Panc1 (cell line): ENCODE results near the gene UPK2.

Experiments
- POLR2AphosphoS5 ChIP-seq: IDR thresholded peaks from 2 replicates; pipeline ENCODE4 v1.6.1; 2012; ENCODE audit warnings: mild to moderate bottlenecking, low read depth, low read length, moderate library complexity
- TF ChIP-seq, protein P1 (sequence below), 2 experiments: IDR thresholded peaks; 2 replicates each; pipeline ENCODE4 v1.6.1; 2011 to 2012; ENCODE audit warnings: low read depth in 2 of 2, control low read depth in 1 of 2, low read length in 1 of 2, mild to moderate bottlenecking in 1 of 2, moderate library complexity in 1 of 2; ENCODE audit not compliant: insufficient read depth in 1 of 2

DNA sequence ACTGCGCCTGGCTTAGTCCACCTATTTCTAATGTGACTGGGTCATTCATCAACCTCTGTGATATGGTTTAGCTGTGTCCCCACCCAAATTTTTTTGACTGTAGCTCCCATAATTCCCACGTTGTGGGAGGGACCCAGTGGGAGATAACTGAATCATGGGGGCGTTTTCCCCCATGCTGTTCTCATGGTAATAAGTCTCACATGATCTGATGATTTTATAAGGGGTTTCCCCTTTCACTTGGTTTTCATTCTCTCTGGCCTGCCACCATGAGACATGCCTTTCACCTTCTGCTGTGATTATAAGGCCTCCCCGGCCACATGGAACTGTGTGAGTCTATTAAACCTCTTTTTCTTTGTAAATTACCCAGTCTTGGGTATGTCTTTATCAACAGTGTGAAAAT, 50.6 kb downstream of the UPK2 start:
- TF ChIP-seq, protein P1, sequence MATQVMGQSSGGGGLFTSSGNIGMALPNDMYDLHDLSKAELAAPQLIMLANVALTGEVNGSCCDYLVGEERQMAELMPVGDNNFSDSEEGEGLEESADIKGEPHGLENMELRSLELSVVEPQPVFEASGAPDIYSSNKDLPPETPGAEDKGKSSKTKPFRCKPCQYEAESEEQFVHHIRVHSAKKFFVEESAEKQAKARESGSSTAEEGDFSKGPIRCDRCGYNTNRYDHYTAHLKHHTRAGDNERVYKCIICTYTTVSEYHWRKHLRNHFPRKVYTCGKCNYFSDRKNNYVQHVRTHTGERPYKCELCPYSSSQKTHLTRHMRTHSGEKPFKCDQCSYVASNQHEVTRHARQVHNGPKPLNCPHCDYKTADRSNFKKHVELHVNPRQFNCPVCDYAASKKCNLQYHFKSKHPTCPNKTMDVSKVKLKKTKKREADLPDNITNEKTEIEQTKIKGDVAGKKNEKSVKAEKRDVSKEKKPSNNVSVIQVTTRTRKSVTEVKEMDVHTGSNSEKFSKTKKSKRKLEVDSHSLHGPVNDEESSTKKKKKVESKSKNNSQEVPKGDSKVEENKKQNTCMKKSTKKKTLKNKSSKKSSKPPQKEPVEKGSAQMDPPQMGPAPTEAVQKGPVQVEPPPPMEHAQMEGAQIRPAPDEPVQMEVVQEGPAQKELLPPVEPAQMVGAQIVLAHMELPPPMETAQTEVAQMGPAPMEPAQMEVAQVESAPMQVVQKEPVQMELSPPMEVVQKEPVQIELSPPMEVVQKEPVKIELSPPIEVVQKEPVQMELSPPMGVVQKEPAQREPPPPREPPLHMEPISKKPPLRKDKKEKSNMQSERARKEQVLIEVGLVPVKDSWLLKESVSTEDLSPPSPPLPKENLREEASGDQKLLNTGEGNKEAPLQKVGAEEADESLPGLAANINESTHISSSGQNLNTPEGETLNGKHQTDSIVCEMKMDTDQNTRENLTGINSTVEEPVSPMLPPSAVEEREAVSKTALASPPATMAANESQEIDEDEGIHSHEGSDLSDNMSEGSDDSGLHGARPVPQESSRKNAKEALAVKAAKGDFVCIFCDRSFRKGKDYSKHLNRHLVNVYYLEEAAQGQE (IDR thresholded peaks at IDR 0.05; ENCODE audit: insufficient read depth in 1 of 2, low read depth in 2 of 2, low read length in 1 of 2) = no peak
- no peak for TF ChIP-seq POLR2AphosphoS5
